UCSD-AML1 (cell line): ENCODE data around the gene RTBDN.
"Not testable (repeated sequence)": the region's sequence is repeated elsewhere in the genome, so short reads cannot be mapped to it uniquely, and the experiment has no call there.

Source experiments
- DNase-seq: peaks from one replicate; lab custom pipeline; 2025; ENCODE audit not compliant: unreplicated experiment; lab: John Stamatoyannopoulos, UW

The RTBDN gene

DNA sequence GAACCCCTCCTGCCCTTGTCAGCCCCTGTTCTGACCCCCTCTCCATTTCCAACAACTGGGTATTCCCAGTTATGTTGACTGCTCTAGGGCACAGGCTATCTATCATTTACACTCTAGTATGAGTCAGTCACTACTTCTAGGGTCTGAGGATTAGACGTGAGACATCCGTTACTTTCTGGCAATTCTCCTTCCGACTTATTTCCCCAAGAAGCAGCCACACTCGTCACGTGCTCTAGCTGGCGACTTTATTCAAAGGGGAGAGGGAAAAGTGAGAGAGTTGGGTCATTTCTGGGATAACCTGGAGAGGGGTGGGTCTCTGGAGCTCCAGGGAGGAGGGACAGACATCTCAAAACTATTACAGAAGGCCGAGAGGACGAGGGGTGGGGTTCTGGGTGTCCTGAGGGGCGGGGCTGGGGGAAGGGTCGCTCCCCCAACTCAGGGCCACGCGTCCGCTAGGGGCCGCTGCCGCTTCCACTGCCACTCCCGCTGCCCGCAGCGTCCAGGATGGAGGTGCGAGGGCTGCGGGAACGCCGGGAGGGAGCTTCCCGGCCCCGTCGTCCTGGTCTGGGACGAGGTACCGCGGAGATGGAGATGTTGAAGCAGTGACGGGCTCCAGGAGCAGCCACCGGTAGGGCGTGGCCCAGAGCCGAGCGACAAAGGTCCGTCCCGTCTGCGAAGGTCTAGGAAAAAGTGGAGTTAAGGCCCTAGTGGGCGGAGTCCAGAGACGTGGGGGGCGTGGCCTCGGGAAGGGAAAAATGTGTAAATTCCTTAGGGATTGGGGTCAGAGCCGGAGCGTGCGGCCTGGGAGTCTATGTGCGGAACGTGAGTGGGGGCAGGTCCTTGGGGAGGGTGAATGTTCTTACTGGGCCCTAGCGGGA, 8.9 kb downstream of the RTBDN start:
- DNase-seq, result peak; percentile 58

DNA sequence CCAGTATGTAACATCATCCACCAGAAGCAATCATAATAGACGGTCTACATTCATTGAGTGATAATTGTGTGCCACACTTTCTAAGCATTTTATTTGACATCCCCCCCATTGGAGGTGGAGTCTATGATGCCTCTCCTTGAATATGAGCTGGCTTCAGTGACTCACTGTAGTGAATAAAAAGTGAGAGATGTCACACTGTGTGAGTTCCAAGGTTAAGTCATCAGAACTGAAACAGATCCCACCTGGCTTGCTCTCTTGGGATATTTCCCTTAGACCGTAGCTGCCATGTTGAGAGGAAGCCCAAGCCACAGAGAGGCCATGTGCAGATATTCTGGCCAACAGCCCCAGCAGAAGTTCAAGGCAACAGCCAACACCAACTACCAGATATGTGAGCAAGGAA, 12.6 kb downstream of the RTBDN start:
- DNase-seq, result no peak

DNA sequence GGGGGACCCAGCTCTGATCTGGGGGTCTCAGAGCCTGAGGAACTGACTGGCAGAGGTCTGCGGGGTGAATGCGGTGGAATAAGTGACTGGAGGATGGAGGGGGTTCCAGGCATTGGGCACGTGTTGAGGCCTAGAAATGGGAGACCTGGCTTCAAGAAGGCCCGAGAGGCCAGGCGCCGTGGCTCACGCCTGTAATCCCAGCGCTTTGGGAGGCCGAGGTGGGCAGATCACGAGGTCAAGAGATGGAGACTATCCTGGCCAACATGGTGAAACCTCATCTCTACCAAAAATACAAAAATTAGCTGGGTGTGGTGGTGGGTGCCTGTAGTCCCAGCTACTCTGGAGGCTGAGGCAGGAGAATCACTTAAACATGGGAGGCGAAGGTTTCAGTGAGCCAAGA, 16.6 kb downstream of the RTBDN start:
- not testable (repeated sequence) for DNase-seq

DNA sequence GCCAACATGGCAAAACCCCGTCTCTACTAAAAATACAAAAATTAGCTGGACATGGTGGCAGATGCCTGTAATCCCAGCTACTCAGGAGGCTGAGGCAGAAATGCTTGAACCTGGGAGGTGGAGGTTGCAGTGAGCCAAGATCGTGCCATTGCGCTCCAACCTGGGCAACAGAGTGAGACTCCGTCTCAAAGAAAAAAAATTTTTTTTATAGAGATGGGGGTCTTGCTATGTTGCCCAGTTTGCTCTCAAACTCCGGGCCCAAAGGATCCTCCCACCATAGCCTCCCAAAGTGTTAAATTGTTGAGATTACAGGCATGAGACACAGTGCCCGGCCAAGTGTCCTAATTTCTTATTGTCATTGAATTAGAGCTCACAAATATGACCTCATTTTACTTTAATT, 17.2 kb downstream of the RTBDN start:
- DNase-seq, result not testable (repeated sequence)

DNA sequence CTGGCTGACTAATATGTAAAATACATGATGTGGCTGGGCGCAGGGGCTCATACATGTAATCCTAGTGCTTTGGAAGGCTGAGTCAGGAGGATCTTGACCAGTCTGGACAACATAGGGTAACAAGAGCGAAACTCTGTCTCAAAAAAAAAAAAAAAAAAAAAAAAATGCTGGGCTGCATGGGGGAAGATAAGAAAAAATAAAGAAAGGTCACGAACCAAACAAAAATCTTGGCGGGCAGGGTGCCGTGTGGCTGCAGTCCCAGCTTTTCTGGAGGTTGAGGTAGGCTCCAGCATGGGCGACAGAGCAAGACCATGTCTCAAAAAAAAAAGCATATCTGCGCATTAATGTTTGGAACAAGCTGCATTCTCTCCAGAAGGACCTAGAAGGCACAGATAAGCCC, 19.3 kb downstream of the RTBDN start:
- no peak for DNase-seq

DNA sequence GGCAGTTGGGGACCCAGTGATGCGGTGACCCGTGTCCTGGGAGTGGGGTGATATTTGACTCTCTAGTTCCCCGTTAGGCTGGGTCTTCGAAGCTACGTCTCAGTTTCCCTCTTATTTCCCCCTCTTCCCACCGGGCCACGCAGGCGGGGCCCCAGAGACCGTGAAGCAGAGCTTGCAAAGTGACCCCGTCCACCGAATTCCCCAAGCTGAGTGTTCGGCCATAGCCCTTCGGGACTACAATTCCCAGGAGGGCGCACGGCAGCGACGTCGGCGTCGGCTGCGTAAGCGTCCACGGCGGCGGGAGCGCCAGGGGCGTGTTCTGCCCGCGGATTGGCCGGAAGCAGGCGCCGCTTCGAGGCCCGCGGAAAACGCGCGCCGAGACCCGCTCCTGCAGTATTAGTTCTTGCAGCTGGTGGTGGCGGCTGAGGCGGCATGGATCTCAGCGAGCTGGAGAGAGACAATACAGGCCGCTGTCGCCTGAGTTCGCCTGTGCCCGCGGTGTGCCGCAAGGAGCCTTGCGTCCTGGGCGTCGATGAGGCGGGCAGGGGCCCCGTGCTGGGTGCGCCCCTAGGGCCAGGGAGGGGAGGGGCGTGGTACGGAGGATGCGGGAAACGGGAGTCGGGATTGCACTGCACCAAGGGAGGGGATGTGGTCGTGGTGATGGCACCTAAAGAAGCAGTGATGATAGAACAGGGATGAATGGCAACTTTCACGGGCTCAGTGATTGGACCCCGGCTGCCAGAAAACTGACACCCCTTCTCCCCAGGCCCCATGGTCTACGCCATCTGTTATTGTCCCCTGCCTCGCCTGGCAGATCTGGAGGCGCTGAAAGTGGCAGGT, 27.9 kb downstream of the RTBDN start, which contains the start of gene RNASEH2A:
TSS of gene RNASEH2A (plus strand) at position 343 of the 840 bp plus-strand sequence. CDS start at position 433, 90 bp downstream.
- DNase-seq, result peak; percentile 90

DNA sequence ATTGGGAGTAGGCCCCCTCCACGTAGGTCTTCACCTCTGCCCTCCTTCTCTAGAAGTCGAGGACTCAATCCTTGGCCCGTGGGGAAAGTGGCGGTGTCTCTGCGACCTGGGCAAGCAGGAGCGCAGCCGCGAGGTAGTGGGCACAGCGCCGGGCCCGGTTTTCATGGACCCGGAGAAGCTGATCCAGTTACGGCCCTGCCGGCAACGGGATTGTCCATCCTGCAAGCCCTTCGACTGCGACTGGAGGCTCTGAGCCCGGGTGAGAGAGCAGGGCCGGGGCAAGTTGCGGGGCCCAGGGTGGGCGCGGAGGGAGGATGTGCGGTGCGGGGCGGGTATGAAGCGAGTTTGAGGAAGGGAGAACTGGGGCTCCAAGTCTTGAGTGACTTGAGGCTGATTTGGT, 30.3 kb downstream of the RTBDN start:
- no peak for DNase-seq

DNA sequence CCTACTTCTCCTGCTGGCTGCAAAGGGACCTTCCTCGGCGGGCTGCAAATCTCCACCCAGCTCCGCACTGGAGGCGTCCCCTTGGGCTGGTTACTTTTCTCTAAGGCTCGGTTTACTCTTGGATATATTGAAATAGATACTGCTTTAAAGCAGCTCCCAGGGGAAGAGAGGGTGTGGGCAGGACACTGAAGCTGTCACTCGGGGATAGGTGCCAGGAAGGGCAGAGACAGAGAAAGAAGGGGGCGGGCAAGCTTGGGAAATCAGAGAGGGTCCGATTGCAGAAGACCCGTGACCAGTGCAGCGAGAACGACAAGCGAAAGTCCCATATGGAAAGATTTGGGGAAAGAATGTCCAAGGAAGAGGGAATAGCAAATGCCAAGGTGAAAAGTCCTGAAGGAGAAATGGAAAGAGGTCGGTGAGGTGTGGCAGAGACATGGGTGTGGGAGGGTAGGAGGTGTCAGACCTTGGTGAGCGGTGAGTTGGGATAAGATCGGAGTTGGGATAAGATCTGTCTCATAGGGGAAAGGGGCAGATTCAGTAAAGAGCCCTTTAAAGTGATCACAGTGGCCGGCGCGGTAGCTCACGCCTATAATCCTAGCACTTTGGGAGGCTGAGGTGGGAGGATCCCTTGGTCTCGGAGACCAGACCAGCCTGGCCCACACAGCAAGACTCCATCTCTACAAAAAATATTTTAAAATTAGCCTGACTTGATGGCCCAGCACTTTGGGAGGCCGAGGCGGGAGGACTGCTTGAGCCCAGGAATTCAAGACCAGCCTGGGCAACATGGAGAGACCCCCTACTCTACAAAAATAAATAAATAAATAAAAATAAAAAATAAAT, 31.9 kb downstream of the RTBDN start:
- DNase-seq, result no peak

DNA sequence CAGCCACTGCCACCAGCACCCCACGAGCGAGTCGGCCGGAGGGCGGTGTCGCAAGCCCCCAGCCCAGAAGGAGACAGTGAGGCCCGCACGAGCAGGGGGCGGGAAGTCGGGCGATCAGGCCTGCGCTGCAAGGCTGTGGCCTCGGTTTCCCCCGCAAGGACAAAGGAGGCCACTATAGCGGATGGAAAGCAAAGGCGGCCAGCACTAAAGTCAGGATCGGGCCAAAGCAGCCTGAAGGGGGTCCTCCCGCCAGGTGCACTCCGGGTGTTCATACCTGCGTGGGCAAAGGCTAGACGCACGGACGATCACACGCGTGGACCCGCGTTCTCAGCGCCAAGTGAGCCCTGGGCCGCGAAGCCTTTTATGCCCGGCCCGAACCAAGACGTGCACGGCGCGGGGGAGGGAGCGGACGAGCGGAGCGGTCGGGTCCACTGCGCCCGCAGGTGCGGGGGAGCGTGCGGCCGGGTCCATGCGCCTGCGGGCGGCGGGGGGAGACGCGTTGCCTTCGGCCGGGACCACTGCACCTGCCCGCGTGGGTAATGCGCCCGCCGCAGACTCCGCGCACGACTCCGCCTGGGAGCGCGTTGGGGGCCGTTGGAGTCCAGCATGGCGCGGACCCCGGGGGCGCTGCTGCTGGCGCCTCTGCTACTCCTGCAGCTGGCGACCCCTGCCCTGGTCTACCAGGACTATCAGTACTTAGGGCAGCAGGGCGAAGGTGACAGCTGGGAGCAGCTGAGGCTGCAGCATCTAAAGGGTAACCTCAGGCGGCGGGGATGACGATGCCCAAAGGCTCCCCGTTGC, 32.7 kb downstream of the RTBDN start, which contains the start of the genes PRDX2 and THSD8:
TSS of gene PRDX2 (minus strand) at position 335 of the 801 bp plus-strand sequence. CDS start 539 bp downstream, outside the sequence.
TSS of gene THSD8 (plus strand) at position 604 of the 801 bp plus-strand sequence. CDS start at position 607, 3 bp downstream.
- DNase-seq, result no peak

DNA sequence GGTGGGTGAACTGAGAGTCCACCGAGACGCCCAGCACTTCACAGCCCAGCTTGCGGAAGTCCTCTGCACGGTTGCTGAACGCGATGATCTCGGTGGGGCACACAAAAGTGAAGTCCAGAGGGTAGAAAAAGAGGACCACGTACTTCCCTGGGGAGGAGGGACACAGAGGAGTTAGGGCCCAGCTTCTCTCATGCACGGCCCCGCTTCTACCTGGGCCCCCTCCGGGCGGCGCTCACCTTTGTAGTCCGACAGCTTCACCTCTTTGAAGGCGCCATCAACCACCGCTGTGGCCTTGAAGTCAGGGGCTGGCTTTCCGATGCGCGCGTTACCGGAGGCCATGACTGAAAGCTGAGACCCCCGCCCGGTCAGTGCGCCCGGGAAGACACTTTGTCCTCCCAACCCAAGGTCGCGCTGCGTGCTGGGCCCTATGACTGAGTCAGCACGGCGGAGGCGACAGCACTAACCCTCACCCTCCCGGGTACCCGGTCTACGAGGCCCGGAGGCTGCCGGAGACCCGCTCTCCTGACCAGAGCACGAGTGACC, 33.4 kb downstream of the RTBDN start:
- no peak for DNase-seq

DNA sequence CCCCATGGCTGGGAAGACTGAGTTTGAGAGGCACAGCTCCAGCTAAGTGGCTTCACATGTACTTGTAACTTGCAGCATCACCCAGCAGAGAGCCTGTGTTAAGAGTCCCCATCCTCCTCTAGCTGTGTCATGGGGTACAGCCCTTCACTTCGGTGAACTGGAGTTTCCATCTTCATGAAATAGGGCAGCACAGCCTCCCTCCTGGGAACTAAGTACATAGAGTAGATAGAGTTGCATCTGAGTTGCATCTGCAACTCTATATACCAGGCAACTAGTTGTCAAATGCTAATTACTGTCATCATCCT, 34.0 kb downstream of the RTBDN start:
- DNase-seq, result no peak

DNA sequence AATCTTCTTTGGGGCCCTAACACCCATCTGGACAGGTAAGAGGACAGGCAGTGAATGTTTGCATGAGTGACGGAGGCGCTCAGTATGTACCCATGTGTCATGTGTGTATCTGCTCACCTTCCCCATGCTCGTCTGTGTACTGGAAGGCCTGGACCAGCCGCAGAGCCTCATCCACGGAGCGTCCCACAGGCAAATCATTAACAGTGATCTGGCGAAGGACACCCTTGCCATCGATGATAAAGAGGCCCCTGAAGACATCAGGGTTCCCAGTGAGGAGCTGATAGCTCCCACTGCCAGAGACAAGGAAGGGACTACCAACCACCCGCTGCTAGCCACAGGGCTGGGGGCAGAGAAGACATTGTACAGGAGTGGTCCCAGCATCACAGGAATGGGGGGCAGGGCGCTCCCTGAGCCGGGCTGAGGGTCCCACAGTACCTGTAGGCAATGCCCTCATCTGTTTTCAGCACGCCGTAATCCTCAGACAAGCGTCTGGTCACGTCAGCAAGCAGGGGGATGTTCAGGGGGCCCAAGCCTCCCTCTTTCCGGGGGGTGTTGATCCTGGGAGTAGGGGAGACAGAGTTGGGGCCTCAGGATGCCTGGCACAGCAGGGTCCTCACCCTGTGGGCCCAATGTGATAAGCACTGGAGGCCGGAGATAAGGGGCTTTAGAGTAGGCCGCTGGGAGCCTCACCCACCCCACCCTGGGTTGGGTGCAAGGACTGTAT, 34.5 kb downstream of the RTBDN start:
- DNase-seq, result no peak

DNA sequence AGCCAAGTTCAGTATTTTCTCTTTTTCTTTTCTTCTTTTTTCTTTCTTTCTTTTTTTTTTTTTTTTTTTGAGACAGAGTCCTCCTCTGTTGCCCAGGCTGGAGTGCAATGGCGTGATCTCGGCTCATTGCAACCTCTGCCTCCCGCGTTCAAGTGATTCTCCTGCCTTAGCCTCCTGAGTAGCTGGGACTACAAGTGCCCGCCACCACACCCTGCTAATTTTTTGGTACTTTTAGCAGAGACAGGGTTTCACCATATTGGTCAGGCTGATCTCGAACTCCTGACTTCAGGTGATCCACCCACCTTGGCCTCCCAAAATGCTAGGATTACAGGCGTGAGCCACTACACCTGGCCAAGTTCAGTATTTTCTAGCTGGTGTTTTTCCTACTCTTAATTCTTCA, 36.8 kb downstream of the RTBDN start:
- DNase-seq, result not testable (repeated sequence)

DNA sequence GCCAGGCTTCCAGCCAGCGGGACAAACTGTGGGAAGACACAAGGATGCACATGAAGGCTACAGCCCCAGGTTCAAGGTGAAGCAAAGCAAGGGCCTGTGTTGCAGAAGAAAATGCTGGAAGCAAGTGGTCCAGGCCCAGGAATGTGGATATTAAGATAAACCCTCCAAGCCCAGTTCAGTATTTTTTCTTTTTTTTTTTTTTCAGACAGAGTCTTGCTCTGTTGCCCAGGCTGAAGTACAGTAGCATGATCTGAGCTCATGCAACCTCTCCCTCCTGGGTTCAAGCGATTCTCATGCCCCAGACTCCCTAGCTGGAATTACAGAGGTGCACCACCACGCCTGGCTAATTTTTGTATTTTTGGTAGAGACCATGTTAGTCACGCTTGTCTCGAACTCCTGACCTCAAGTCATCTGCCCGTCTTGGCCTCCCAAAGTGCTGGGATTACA, 37.2 kb downstream of the RTBDN start:
- DNase-seq, result no peak

DNA sequence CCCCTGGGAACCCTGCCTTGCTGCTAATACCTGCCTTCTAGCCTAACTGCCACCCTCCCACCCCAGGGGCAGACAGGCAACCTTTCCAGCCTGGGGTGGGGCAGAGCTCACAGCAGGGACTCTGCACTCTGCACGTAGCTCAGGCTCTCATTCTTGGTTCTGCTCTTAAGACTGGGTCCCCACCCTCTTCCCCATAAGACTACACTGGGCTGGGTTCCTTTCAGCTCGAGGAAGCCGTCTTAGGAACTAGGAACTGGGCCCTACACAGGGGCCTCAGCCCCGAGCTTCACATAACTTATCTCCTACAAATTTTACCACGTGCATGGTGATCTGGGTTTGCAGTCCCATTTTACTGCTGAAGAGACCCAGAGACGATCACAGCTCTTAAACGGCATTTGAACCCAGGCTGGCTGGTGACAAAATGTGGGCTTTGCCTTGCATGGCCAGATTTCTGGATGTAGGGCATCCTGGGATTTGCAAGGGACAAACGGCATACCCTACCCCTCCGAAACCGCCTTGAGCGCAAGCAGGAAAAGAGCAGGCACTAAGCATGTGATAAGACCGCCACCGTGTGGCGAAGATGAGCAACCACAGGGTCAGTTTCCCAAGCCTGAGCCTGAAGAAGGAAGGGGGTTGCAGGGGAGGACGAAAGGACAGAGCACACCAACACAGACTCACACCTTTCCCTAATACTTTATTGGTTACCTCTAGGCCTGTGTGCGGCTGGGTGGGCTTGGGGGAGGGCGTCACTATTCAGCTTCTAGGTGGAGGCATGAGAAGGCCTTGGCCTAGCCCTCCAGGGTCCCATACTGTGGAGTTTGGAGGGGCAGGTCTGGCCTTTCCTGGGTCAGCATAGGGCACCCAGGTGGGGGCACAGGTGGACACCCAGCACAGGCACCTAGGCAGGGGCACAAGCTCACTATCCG, 38.0 kb downstream of the RTBDN start:
- peak; percentile 76 for DNase-seq

DNA sequence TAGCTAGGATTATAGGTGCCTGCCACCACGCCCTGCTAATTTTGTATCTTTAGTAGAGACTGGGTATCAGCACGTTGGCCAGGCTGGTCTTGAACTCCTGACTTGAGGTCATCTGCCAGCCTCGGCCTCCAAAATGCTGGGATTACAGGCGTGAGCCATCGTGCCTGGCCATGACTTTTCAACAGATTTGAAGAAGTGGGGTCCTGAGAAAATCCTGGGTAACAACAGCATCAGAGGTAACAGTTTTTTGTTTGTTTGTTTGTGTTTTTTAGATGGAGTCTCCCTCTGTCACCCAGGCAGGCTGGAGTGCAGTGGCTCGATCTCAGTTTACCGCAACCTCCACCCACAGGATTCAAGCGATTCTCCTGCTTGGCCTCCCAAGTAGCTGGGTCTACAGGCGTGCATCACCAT, 39.4 kb downstream of the RTBDN start:
- no peak for DNase-seq

DNA sequence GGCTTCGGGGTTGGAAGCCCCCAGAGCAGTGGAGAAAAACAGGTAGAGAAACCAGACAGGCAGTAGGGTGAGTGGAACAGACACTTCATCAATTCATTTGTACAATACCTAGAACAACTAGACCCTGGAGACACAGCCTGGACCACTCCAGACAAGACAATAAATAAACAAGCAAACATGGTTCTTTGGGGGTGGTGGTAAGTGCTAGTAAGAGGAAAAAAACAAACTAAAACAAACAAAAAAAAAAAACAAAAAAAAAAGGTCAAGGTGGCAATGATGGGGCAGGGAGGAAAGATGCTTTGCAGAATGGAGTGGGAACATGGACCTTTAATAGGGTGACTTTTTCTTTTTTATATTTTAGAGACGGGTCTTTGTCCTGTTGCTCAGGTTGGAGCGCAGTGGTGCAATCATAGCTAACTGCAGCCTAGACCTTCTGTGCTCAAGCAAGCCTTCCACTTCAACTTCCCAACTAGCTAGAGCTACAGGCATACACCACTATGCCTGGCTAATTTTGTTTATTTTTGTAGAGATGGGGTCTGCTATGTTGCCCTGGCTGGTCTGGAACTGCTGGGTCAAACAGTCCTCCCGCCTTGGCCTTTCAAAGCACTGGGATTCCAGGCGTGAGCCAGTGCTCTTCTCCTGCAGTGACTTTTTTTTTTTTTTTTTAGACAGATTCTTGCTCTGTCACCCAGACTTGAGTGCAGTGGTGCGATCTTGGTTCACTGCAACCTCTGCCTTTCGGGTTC, 40.0 kb downstream of the RTBDN start:
- DNase-seq, result no peak
